Adrenal gland (tissue), 12 donors: ENCODE results near the gene ACAD9. TPM values are rescaled to one million over a fixed set of nuclear protein-coding genes. Genes with fewer than 3 reads are reported as not detected.
"Not testable (repeated sequence)": the region's sequence is repeated elsewhere in the genome, so short reads cannot be mapped to it uniquely, and the experiment has no call there.

Experiments used
- DNase-seq, 7 donors: peaks; one replicate each; pipeline ENCODE4 v3.0.0-alpha.2; 2019 to 2020
- H3K27ac ChIP-seq, 5 donors: fragments of 200-600 bp; sonication (generic) in 4 of 5; 1 replicate in 3 of 5; 2 replicates in 2 of 5; pipeline versions ENCODE4 v1.5.1 to v1.8.0; 2016 to 2020; ENCODE audit warnings: mild to moderate bottlenecking in 1 of 5
- H3K27me3 ChIP-seq: fragments of 200-600 bp; 2 replicates; pipeline ENCODE4 v1.8.0; 2021
- H3K36me3 ChIP-seq, 2 donors: fragments of 200-600 bp; replicated peaks in 1 of 2; 1 replicate in 1 of 2; 2 replicates in 1 of 2; pipeline versions ENCODE4 v1.5.1 to v1.8.0; 2018 to 2022
- H3K4me1 ChIP-seq, 2 donors: fragments of 200-600 bp; replicated peaks in 1 of 2; 1 replicate in 1 of 2; 2 replicates in 1 of 2; pipeline versions ENCODE4 v1.5.1 to v1.8.0; 2018 to 2021
- H3K4me3 ChIP-seq, 4 donors: fragments of 200-600 bp; sonication (generic) in 3 of 4; one replicate each; pipeline ENCODE4 v1.5.1; 2016 to 2018
- H3K9me3 ChIP-seq, 3 donors: fragments of 200-600 bp; sonication (generic) in 1 of 3; replicated peaks in 1 of 3; 1 replicate in 2 of 3; 2 replicates in 1 of 3; pipeline versions ENCODE4 v1.5.1 to v1.8.0; 2016 to 2021
- POLR2A ChIP-seq, 2 donors: fragments of 450-650 bp; IDR thresholded peaks; one replicate each; pipeline ENCODE4 v1.6.1; 2017; ENCODE audit warnings: antibody characterized with exemption in 2 of 2, mild to moderate bottlenecking in 2 of 2, moderate library complexity in 1 of 2
- WGBS, 4 donors: extraction: QIAGEN DNeasy Blood & Tissue Kit in 2 of 4; methylation state at CpG; one replicate each; pipeline versions ENCODE4 v1.1.5 to v1.1.7; 2013 to 2017; 5-methylcytosine and 5-hydroxymethylcytosine counted together
- intact Hi-C, 2 donors: fragments of 100-400 bp; cut with DNase I; formaldehyde crosslinking; loops; one replicate each; pipeline versions ENCODE4 v1.14.1 to v1.15.0; 2022 to 2023
- polyA plus RNA-seq, 3 donors: library from polyadenylated mRNA; stranded (reverse); fragments of 200-250 nt in 2 of 3; fragments of 350-450 nt in 1 of 3; fragmentation: Illumina TruSeq in 1 of 3; extraction: RNeasy Lipid Tissue Mini Kit (QIAGEN cat#74804) in 1 of 3; gene quantifications; one replicate each; pipeline ENCODE4 v1.2.3, GENCODE V29; 2013 to 2014
- total RNA-seq, 9 donors: library from RNA; depleted of rRNA in 4 of 9; stranded (reverse); fragments of >200 nt in 4 of 9; fragments of 120-200 nt in 1 of 9; fragmentation: NEBNext Ultra II Directional in 1 of 9; extraction: Animal tissue kit (Norgen Biotek cat#: 25700) in 1 of 9; gene quantifications; one replicate each; pipeline versions ENCODE4 v1.1.0 to v1.2.4, GENCODE V29; 2013 to 2023
- TF ChIP-seq, protein P1 (sequence below), 6 experiments: fragments of 450-650 bp in 4 of 6; fragments of 200-600 bp in 2 of 6; sonication (generic) in 1 of 6; IDR thresholded peaks; 1 replicate in 5 of 6; 2 replicates in 1 of 6; pipeline versions ENCODE4 v1.5.1 to v1.8.0; 2016 to 2021; ENCODE audit warnings: antibody characterized with exemption in 6 of 6, mild to moderate bottlenecking in 2 of 6, moderate library complexity in 1 of 6
- donor health status: healthy with polysubstance abuse.
- donor health status: Bipolar disorder and iron deficiency.
- donor health status: DM: yes; HTN: yes; CAD: no.
- donor health status: DM: no; HTN: no; CAD: no.
- donor health status: DM: no; HTN: no; CAD: no.
- donor health status: DM: yes; HTN: yes; CAD: no.

Gene ACAD9
- total and polyA plus RNA-seq, 12 donors, result 39.1 to 68.0 (median 51.6) TPM

DNA sequence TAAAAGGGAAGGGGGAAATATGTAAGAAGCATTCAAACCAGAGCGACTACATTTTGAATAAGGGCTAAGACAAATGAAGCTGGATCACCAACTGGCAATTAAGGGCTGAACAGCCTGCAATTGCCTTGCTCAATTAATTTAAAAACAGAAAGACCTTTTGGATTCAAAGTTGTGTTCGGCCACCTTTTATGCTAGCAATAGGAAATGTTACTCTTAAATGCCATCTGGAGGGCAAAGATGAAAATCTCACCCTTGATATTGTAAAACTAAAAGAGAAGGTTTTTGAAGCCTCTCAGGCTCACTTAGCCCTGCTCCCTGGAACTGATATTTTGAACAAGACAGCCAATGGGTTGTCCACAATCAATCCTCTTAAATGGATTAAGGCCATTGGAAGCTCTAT lies 44.2 kb downstream of the ACAD9 start:
- no peaks in the 10 kb centered on the region for H3K27me3 ChIP-seq
- H3K9me3 ChIP-seq, result no peaks in the 10 kb centered on the region
- no peaks in the 10 kb centered on the region for H3K36me3 ChIP-seq
- TF ChIP-seq, protein P1, sequence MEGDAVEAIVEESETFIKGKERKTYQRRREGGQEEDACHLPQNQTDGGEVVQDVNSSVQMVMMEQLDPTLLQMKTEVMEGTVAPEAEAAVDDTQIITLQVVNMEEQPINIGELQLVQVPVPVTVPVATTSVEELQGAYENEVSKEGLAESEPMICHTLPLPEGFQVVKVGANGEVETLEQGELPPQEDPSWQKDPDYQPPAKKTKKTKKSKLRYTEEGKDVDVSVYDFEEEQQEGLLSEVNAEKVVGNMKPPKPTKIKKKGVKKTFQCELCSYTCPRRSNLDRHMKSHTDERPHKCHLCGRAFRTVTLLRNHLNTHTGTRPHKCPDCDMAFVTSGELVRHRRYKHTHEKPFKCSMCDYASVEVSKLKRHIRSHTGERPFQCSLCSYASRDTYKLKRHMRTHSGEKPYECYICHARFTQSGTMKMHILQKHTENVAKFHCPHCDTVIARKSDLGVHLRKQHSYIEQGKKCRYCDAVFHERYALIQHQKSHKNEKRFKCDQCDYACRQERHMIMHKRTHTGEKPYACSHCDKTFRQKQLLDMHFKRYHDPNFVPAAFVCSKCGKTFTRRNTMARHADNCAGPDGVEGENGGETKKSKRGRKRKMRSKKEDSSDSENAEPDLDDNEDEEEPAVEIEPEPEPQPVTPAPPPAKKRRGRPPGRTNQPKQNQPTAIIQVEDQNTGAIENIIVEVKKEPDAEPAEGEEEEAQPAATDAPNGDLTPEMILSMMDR (IDR thresholded peaks at IDR 0.05), result no peak
- TF ChIP-seq POLR2A (IDR thresholded peaks at IDR 0.05), result no peak
- DNase-seq, result no peak
- H3K27ac ChIP-seq, result no peak overlapping the region
- intact Hi-C loops, result no loop called here
- no peak overlapping the region for H3K4me3 ChIP-seq
- H3K4me1 ChIP-seq, result no peaks in the 10 kb centered on the region
- WGBS, 4 donors, result 69 to 92% (median 80%) methylated on average over 2 of the region's 2 CpGs

DNA sequence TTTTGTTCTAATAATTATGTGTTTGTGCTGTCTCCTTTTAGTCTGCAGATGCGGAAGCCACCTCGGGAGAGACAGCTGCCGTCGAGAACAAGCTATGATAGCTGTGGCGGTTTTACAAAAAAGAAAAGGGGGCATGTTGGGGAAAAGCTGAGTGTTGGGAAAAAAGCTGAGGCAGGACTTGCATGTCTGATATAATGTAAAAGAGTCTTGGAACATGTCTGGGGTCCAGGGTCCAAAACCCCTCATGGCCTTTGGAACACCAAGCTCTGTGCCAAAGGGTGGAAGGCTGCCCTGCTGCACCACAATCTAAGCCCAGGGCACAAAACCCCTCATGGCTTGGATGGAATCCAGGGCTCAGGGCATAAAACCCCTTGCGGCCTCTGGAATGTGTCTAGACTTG lies 44.6 kb downstream of the ACAD9 start:
- H3K27ac ChIP-seq, H3K4me1 ChIP-seq, H3K36me3 ChIP-seq, H3K9me3 ChIP-seq, H3K4me3 ChIP-seq, intact Hi-C loops, DNase-seq, H3K27me3 ChIP-seq: not testable (repeated sequence)
- WGBS, 4 donors, result 90 to 95% (median 91%) methylated on average over 6 of the region's 6 CpGs

DNA sequence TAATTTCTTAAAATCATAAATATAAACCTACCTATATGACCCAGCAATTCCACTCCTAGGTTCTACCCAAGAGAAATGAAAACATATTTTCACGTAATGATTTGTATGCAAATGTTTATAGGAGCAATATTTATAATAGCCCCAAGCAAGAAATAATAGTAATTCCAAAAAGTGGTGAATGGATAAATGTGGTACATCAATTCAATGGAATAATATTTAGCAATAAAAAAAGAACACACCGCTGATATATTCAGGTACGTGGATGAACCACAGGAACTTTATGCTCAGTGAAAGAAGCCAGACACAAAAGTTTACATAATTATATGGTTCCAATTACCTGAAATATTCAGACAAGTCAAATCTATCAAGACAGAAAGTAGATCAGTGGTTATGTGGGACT lies 49.9 kb downstream of the ACAD9 start:
- Histone ChIP-seq H3K4me3 (no peak overlapping the region), H3K9me3 (no peaks in the 10 kb centered on the region), H3K4me1 (no peaks in the 10 kb centered on the region), H3K36me3 (no peaks in the 10 kb centered on the region), H3K27me3 (no peaks in the 10 kb centered on the region), H3K27ac (no peak overlapping the region)
- WGBS, 4 donors, result 86 to 95% (median 89%) methylated on average over 3 of the region's 3 CpGs
- intact Hi-C loops, result no loop called here
- DNase-seq, result no peak
- TF ChIP-seq, protein P1 (IDR thresholded peaks at IDR 0.05), result no peak
- TF ChIP-seq POLR2A (IDR thresholded peaks at IDR 0.05), result no peak

DNA sequence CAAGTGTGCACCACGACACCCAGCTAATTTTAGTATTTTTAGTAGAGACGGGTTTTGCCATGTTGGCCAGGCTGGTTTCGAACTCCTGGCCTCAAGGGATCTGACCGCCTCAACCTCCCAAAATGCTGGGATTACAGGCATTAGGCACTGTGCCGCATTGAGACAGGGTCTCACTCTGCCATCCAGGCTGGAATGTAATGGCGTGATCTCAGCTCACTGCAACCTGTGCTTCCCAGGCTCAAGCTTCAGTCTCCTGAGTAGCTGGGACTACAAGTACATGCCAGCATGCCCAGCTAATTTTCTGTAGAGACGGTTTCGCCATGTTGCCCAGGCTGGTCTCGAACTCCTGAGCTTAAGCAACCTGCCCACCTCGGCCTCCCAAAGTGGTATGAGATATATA lies 51.6 kb downstream of the ACAD9 start:
- H3K27ac ChIP-seq, result no peak overlapping the region
- WGBS, 4 donors, result 77 to 91% (median 81%) methylated on average over 10 of the region's 10 CpGs
- intact Hi-C loops, result no loop called here
- TF ChIP-seq, protein P1 (IDR thresholded peaks at IDR 0.05), result no peak
- no peak for TF ChIP-seq POLR2A (IDR thresholded peaks at IDR 0.05)
- no peaks in the 10 kb centered on the region for H3K4me1 ChIP-seq
- H3K27me3 ChIP-seq, result no peaks in the 10 kb centered on the region
- DNase-seq, result peak in 1 of 7 donors; percentile 33
- no peaks in the 10 kb centered on the region for H3K36me3 ChIP-seq
- H3K4me3 ChIP-seq, result no peak overlapping the region
- no peaks in the 10 kb centered on the region for H3K9me3 ChIP-seq

DNA sequence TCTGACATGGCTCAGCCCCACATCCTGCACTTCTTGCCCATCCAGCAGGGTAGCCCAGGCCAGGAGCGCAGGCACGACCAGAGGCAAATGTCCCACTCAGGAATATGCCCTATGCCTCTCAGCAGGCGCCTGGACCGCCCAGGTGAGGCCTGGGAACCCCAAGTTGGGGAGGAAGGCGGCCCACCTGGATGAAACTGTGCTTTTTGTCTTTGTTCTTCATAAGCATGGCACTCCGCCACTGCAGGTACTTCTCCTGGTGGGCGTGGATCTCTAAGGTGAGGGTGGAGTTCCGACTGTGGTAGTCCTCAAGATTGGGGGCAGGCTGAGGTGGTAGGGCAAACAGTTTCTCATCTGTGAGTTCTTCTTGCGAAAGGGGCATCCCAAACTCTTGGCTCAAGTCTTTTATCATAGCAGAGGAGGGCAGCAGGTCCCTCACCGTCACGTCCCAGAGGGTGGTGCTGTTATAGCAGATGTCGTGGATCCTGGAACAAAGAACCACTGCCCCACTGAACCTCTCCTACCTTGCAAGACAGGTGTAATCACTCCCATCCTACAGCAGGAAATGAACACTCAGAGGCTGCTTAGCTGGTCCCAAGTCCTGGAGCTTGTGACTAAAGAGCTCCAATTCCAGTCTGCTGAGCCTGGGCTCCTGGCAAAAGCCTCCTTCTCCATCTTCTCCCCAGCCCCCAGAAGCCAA lies 53.2 kb downstream of the ACAD9 start:
- Histone ChIP-seq H3K4me3 (no peak overlapping the region), H3K36me3 (no peaks in the 10 kb centered on the region), H3K4me1 (no peaks in the 10 kb centered on the region), H3K9me3 (no peaks in the 10 kb centered on the region), H3K27me3 (no peaks in the 10 kb centered on the region), H3K27ac (no peak overlapping the region)
- TF ChIP-seq POLR2A (IDR thresholded peaks at IDR 0.05), result no peak
- TF ChIP-seq, protein P1 (IDR thresholded peaks at IDR 0.05), result no peak
- WGBS, 4 donors, result 73 to 91% (median 76%) methylated on average over 10 to 12 of the region's 12 CpGs
- intact Hi-C loops, result no loop called here
- DNase-seq, result peak in 1 of 7 donors; percentile 7
